H1 (cell line): ENCODE results near the gene MEI1. TPM values are rescaled to one million over a fixed set of nuclear protein-coding genes. Genes with fewer than 3 reads are reported as not detected.

ENCODE experiments used
- CTCF ChIA-PET: fragments of 300-600 bp; sonication (Branson Sonifier 250); formaldehyde crosslinking; loops from one replicate; lab custom pipeline; 2021; ENCODE audit not compliant: partially characterized antibody; lab: Charles Lee
- POLR2A ChIA-PET: fragments of 300-600 bp; sonication (Branson Sonifier 250); formaldehyde crosslinking; loops from one replicate; lab custom pipeline; 2021; ENCODE audit warnings: inconsistent platforms; ENCODE audit not compliant: partially characterized antibody; lab: Charles Lee
- DNase-seq, 2 experiments: peaks; one replicate each; pipeline versions ENCODE4 v3.0.0 to v3.0.0-alpha.2; 2010 to 2022; ENCODE audit warnings: low spot score in 2 of 2, low read depth in 1 of 2, mixed read lengths in 1 of 2
- FAIRE-seq: peaks from 2 replicates; lab custom pipeline; 2011; peaks lifted over from hg19 to GRCh38; lab: Jason Lieb, UNC
- H2AFZ ChIP-seq: 2 replicates; pipeline ENCODE4 v1.8.1; 2012; ENCODE audit warnings: low read length, inconsistent platforms
- H2AK5ac ChIP-seq: 2 replicates; pipeline ENCODE4 v1.6.1; 2013; ENCODE audit warnings: low read depth, low read length
- H2BK120ac ChIP-seq: replicated peaks from 2 replicates; pipeline ENCODE3; 2013; ENCODE audit warnings: low read depth, low read length, inconsistent platforms
- H2BK12ac ChIP-seq: 2 replicates; pipeline ENCODE4 v1.6.1; 2013; ENCODE audit warnings: low read depth, low read length
- H2BK15ac ChIP-seq: 2 replicates; pipeline ENCODE4 v1.6.1; 2013; ENCODE audit warnings: low read length
- H2BK20ac ChIP-seq: 2 replicates; pipeline ENCODE4 v1.6.1; 2013; ENCODE audit warnings: low read length
- H2BK5ac ChIP-seq: 2 replicates; pipeline ENCODE4 v1.6.1; 2013; ENCODE audit warnings: low read depth, low read length
- H3K14ac ChIP-seq: 2 replicates; pipeline ENCODE4 v1.6.1; 2013; ENCODE audit warnings: inconsistent platforms; ENCODE audit not compliant: insufficient read length
- H3K18ac ChIP-seq: 2 replicates; pipeline ENCODE4 v1.6.1; 2013; ENCODE audit warnings: low read length; ENCODE audit errors: extremely low read depth
- H3K23ac ChIP-seq: 2 replicates; pipeline ENCODE4 v1.6.1; 2013; ENCODE audit warnings: inconsistent platforms; ENCODE audit not compliant: insufficient read length
- H3K23me2 ChIP-seq: 2 replicates; pipeline ENCODE4 v1.6.1; 2013; ENCODE audit warnings: low read depth, low read length
- H3K27ac ChIP-seq: 2 replicates; pipeline ENCODE4 v1.6.1; 2011; ENCODE audit warnings: low read depth, low read length, inconsistent platforms
- H3K27me3 ChIP-seq, 4 experiments: replicated peaks in 1 of 4; 1 replicate in 1 of 4; 2 replicates in 3 of 4; pipeline versions ENCODE4 v1.6.1 to v1.8.1; 2011 to 2013; ENCODE audit warnings: low read length in 3 of 4, mild to moderate bottlenecking in 3 of 4, inconsistent platforms in 2 of 4, mixed read lengths in 2 of 4, moderate library complexity in 1 of 4; ENCODE audit not compliant: control insufficient read depth in 3 of 4, insufficient read depth in 3 of 4; ENCODE audit errors: extremely low read depth in 1 of 4
- H3K36me3 ChIP-seq, 4 experiments: 2 replicates each; pipeline versions ENCODE4 v1.6.1 to v1.8.1; 2011 to 2013; ENCODE audit warnings: mild to moderate bottlenecking in 4 of 4, low read length in 3 of 4, moderate library complexity in 2 of 4, control low read depth in 1 of 4, inconsistent platforms in 1 of 4; ENCODE audit not compliant: insufficient read depth in 4 of 4, control insufficient read depth in 2 of 4
- H3K4ac ChIP-seq: replicated peaks from 2 replicates; pipeline ENCODE3; 2013; ENCODE audit warnings: low read length, low read depth, mixed read lengths, inconsistent platforms; ENCODE audit not compliant: insufficient read length
- H3K4me1 ChIP-seq, 4 experiments: replicated peaks in 1 of 4; 1 replicate in 1 of 4; 2 replicates in 3 of 4; pipeline versions ENCODE4 v1.6.1 to v1.8.1; 2011 to 2013; ENCODE audit warnings: low read length in 3 of 4, inconsistent platforms in 2 of 4, mixed read lengths in 1 of 4; ENCODE audit not compliant: insufficient read depth in 4 of 4, control insufficient read depth in 3 of 4
- H3K4me2 ChIP-seq, 2 experiments: 2 replicates each; pipeline versions ENCODE4 v1.6.1 to v1.8.1; 2011 to 2013; ENCODE audit warnings: low read depth in 2 of 2, low read length in 2 of 2, control low read depth in 1 of 2, inconsistent platforms in 1 of 2, mild to moderate bottlenecking in 1 of 2; ENCODE audit not compliant: insufficient read depth in 1 of 2
- H3K4me3 ChIP-seq, 4 experiments: fragments of 200-600, 300-600 bp in 1 of 4; sonication (generic), shearing (Covaris generic), sonication (Bioruptor Twin) in 1 of 4; 2 replicates each; pipeline versions ENCODE4 v1.5.1 to v1.8.1; 2011 to 2016; ENCODE audit warnings: low read length in 4 of 4, low read depth in 3 of 4, control low read depth in 2 of 4, inconsistent platforms in 2 of 4, mild to moderate bottlenecking in 2 of 4, mixed read lengths in 1 of 4, moderate library complexity in 1 of 4; ENCODE audit not compliant: insufficient read depth in 2 of 4; ENCODE audit errors: extremely low read depth in 1 of 4
- H3K56ac ChIP-seq: replicated peaks from 2 replicates; pipeline ENCODE3; 2013; ENCODE audit warnings: low read depth, mild to moderate bottlenecking, mixed read lengths, low read length, inconsistent platforms; ENCODE audit not compliant: insufficient read length
- H3K79me1 ChIP-seq: 2 replicates; pipeline ENCODE4 v1.6.1; 2013; ENCODE audit warnings: low read depth, low read length, control low read depth
- H3K79me2 ChIP-seq, 2 experiments: 2 replicates each; pipeline versions ENCODE4 v1.6.1 to v1.8.1; 2012 to 2013; ENCODE audit warnings: low read length in 2 of 2, mild to moderate bottlenecking in 2 of 2, inconsistent platforms in 1 of 2; ENCODE audit not compliant: insufficient read depth in 2 of 2, control insufficient read depth in 1 of 2
- H3K9ac ChIP-seq, 4 experiments: replicated peaks in 1 of 4; 1 replicate in 1 of 4; 2 replicates in 3 of 4; pipeline versions ENCODE4 v1.6.1 to v1.8.1; 2011 to 2013; ENCODE audit warnings: low read depth in 3 of 4, low read length in 3 of 4, control low read depth in 2 of 4, mild to moderate bottlenecking in 2 of 4, moderate library complexity in 2 of 4, inconsistent platforms in 1 of 4; ENCODE audit errors: extremely low read depth in 1 of 4
- H3K9me3 ChIP-seq, 2 experiments: 2 replicates each; pipeline versions ENCODE4 v1.6.1 to v1.8.1; 2012 to 2013; ENCODE audit warnings: mild to moderate bottlenecking in 2 of 2, moderate library complexity in 2 of 2, control low read depth in 1 of 2, inconsistent platforms in 1 of 2, low read depth in 1 of 2, low read length in 1 of 2, mixed read lengths in 1 of 2; ENCODE audit not compliant: insufficient read depth in 2 of 2
- H4K20me1 ChIP-seq, 2 experiments: replicated peaks in 1 of 2; 2 replicates each; pipeline versions ENCODE3 to v1.8.1; 2011 to 2013; ENCODE audit warnings: inconsistent platforms in 2 of 2, low read length in 2 of 2, mild to moderate bottlenecking in 1 of 2; ENCODE audit not compliant: insufficient read depth in 2 of 2, control insufficient read depth in 1 of 2
- H4K5ac ChIP-seq: 2 replicates; pipeline ENCODE4 v1.6.1; 2013; ENCODE audit warnings: low read length, low read depth, mixed read lengths, inconsistent platforms; ENCODE audit not compliant: insufficient read length
- H4K8ac ChIP-seq: 2 replicates; pipeline ENCODE4 v1.8.0; 2013; ENCODE audit warnings: mild to moderate bottlenecking, moderate library complexity, low read length, inconsistent platforms; ENCODE audit not compliant: insufficient read depth; ENCODE audit errors: extremely low read depth
- H4K91ac ChIP-seq: replicated peaks from 2 replicates; pipeline ENCODE3; 2013; ENCODE audit warnings: low read length, mixed read lengths, inconsistent platforms; ENCODE audit not compliant: insufficient read length
- ASH2L ChIP-seq: fragments of 200-600, 300-600 bp; sonication (generic); IDR thresholded peaks from one replicate; pipeline ENCODE4 v1.7.1; 2017; ENCODE audit warnings: low read length
- BACH1 ChIP-seq: IDR thresholded peaks from 2 replicates; pipeline ENCODE4 v1.6.1; 2012; ENCODE audit warnings: low read length, improper control_type of control experiment
- BCL11A ChIP-seq, 2 experiments: IDR thresholded peaks; one replicate each; pipeline ENCODE4 v1.6.1; 2011; ENCODE audit warnings: low read depth in 2 of 2, low read length in 2 of 2, mild to moderate bottlenecking in 2 of 2
- CBX8 ChIP-seq: fragments of 300-800, 300-1000 bp; sonication (generic); IDR thresholded peaks from 2 replicates; pipeline ENCODE4 v1.7.1; 2016; ENCODE audit warnings: low read depth, low read length, borderline replicate concordance
- CREB1 ChIP-seq: IDR thresholded peaks from 2 replicates; pipeline ENCODE4 v1.6.1; 2012; ENCODE audit warnings: inconsistent platforms
- EP300 ChIP-seq, 2 experiments: IDR thresholded peaks; 1 replicate in 1 of 2; 2 replicates in 1 of 2; pipeline ENCODE4 v1.6.1; 2011 to 2012; ENCODE audit warnings: low read depth in 2 of 2, low read length in 2 of 2, mild to moderate bottlenecking in 2 of 2, borderline replicate concordance in 1 of 2, inconsistent platforms in 1 of 2, moderate library complexity in 1 of 2
- PHF8 ChIP-seq: fragments of 200-600 bp; sonication (generic); conservative IDR thresholded peaks from 2 replicates; pipeline ENCODE4 v1.7.1; 2012; ENCODE audit warnings: low read depth, mild to moderate bottlenecking, inconsistent platforms, low read length, moderate library complexity
- RAD21 ChIP-seq, 2 experiments: IDR thresholded peaks in 1 of 2; conservative IDR thresholded peaks in 1 of 2; 2 replicates each; pipeline ENCODE4 v1.6.1; 2011; ENCODE audit warnings: low read depth in 2 of 2, low read length in 2 of 2, improper control_type of control experiment in 1 of 2, inconsistent platforms in 1 of 2, mild to moderate bottlenecking in 1 of 2, moderate library complexity in 1 of 2
- TEAD4 ChIP-seq: IDR thresholded peaks from 2 replicates; pipeline ENCODE4 v1.6.1; 2012; ENCODE audit warnings: low read depth, low read length, inconsistent platforms, mixed read lengths
- WGBS, 2 experiments: shearing (Covaris generic) in 1 of 2; methylation state at CpG; one replicate each; pipeline versions ENCODE4 v1.1.6 to v1.1.7; 2013 to 2015; ENCODE audit warnings: low lambda C conversion rate in 2 of 2, mixed read lengths in 2 of 2, inconsistent platforms in 1 of 2, low coverage in 1 of 2, missing lambda C conversion rate in 1 of 2; ENCODE audit not compliant: insufficient replicate concordance in 2 of 2, insufficient coverage in 1 of 2, insufficient read length in 1 of 2; ENCODE audit errors: extremely low coverage in 1 of 2, missing lambda C conversion rate in 1 of 2; 5-methylcytosine and 5-hydroxymethylcytosine counted together
- polyA plus RNA-seq, 7 experiments: library from polyadenylated mRNA; depleted of rRNA in 3 of 7; stranded (reverse) in 5 of 7; unstranded in 2 of 7; fragments of >200 nt in 5 of 7; fragments of 200-250 nt in 2 of 7; gene quantifications; 1 replicate in 5 of 7; 2 replicates in 1 of 7; 4 replicates in 1 of 7; pipeline versions ENCODE4 v1.2.1 to v1.2.3, GENCODE V29; 2011 to 2013; ENCODE audit warnings: missing spikeins in 2 of 7, mixed read lengths in 2 of 7
- total RNA-seq: library from RNA; stranded (reverse); fragmentation: NEBNext Ultra II Directional; extraction: Animal tissue kit (Norgen Biotek cat#: 25700); gene quantifications from 2 replicates; pipeline ENCODE4 v1.2.1, GENCODE V29; 2021
- TF ChIP-seq, protein P1 (sequence below): IDR thresholded peaks from 2 replicates; pipeline ENCODE4 v1.6.1; 2011; ENCODE audit warnings: low read depth, mild to moderate bottlenecking, low read length; ENCODE audit not compliant: insufficient read depth

MEI1 gene
- total and polyA plus RNA-seq, 2 of the 8 experiments (the other 6 are each of a cell fraction or from before 2014, with no cell fraction given): 0.27 to 0.54 TPM

DNA sequence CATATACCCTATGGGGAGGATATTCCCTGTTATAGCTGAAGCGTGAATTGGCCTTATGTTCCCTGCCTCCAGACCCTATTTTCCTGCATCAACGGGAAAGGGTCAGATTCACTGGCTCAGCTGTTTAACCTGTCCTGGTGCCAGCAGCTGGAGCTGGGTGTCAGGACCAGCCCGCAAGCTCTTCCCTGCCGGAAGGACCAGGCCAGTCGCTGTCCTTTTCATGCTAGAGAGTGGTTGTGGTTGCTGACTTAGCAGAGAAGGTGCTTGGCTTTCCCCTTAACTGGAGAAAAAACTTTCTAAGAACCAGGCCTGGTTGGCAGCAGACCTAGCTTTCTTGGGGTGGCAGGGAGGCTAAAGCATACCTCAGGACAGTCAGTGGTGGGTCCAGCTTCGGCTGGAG is 128.4 kb downstream of the MEI1 start:
- H3K14ac ChIP-seq: no peak overlapping the region
- H2BK15ac ChIP-seq: no peak overlapping the region
- no peaks in the 10 kb centered on the region for H3K23me2 ChIP-seq
- no peak overlapping the region for H4K8ac ChIP-seq
- peaks cover 5% of the 10 kb centered on the region; the same call in 1 of the 2 replicates for H3K79me1 ChIP-seq
- no peak for DNase-seq
- H2BK120ac ChIP-seq: no peak overlapping the region
- H3K4me3 ChIP-seq: no peak overlapping the region
- no peak for FAIRE-seq
- TF ChIP-seq RAD21 (IDR thresholded peaks at IDR 0.05 in 1 of 2, conservative IDR thresholded peaks at IDR 0.05 in 1 of 2; ENCODE audit: low read depth in 2 of 2, low read length in 2 of 2) (no peak), EP300 (IDR thresholded peaks at IDR 0.05; ENCODE audit: borderline replicate concordance in 1 of 2, low read depth in 2 of 2, low read length in 2 of 2) (no peak), TEAD4 (no peak), CBX8 (no peak), CREB1 (no peak), ASH2L (no peak), BACH1 (no peak), PHF8 (no peak), BCL11A (IDR thresholded peaks at IDR 0.05; ENCODE audit: low read depth in 2 of 2, low read length in 2 of 2) (no peak)
- TF ChIP-seq, protein P1, sequence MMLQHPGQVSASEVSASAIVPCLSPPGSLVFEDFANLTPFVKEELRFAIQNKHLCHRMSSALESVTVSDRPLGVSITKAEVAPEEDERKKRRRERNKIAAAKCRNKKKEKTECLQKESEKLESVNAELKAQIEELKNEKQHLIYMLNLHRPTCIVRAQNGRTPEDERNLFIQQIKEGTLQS: no peak
- no peak overlapping the region for H4K5ac ChIP-seq
- 92% methylated on average over 6 of the region's 6 CpGs; no CpG with 5 or more reads in 1 of the 2 experiments for WGBS, 2 experiments
- H3K4ac ChIP-seq: no peak overlapping the region
- POLR2A ChIA-PET: interaction anchor here (0.8 to 2.5 kb wide), 3 partner anchors 19 to 28 kb away, joined by 3 to 9 read pairs (median 7); partner anchors contain the start of gene CCDC134
- H2BK20ac ChIP-seq: no peak overlapping the region
- CTCF ChIA-PET: interaction anchor here (1.0 to 2.7 kb wide), 5 partner anchors 13 to 284 kb away, joined by 3 to 9 read pairs (median 3); no protein-coding TSS in a partner anchor
- H2BK12ac ChIP-seq: no peak overlapping the region; the same call in 1 of the 2 replicates
- H3K27me3 ChIP-seq: no peaks in the 10 kb centered on the region; a peak in 1 of 7 replicates
- H3K4me2 ChIP-seq: no peak overlapping the region
- no peaks in the 10 kb centered on the region for H3K9me3 ChIP-seq
- peaks cover 0 to 4% (median 0%) of the 10 kb centered on the region in 4 experiments; a peak in 1 of 8 replicates for H3K36me3 ChIP-seq
- H4K91ac ChIP-seq: no peak overlapping the region
- H3K79me2 ChIP-seq: no peaks in the 10 kb centered on the region; a peak in 1 of 4 replicates
- no peak overlapping the region for H2AK5ac ChIP-seq
- H2AFZ ChIP-seq: no peak overlapping the region
- no peak overlapping the region for H3K27ac ChIP-seq
- no peak overlapping the region for H3K18ac ChIP-seq
- no peak overlapping the region for H3K9ac ChIP-seq
- H2BK5ac ChIP-seq: no peak overlapping the region
- H3K4me1 ChIP-seq: peaks cover 4 to 11% (median 6%) of the 10 kb centered on the region in 4 experiments
- peaks cover 0 to 2% of the 10 kb centered on the region in 2 experiments for H4K20me1 ChIP-seq
- no peak overlapping the region for H3K23ac ChIP-seq
- H3K56ac ChIP-seq: no peak overlapping the region
